HepG2 (cell line): ENCODE data around the gene DIAPH1. TPM values are rescaled to one million over a fixed set of nuclear protein-coding genes. Genes with fewer than 3 reads are reported as not detected.

Experiments
- BRCA1 ChIP-seq: sonication (generic); formaldehyde crosslinking; IDR thresholded peaks from 2 replicates; pipeline ENCODE4 v1.4.0; 2020; ENCODE audit warnings: missing genetic modification reagents
- ELF1 ChIP-seq: sonication (generic); formaldehyde crosslinking; IDR thresholded peaks from 2 replicates; pipeline ENCODE4 v1.4.0; 2020; ENCODE audit warnings: missing genetic modification reagents
- FUBP1 ChIP-seq: sonication (generic); formaldehyde crosslinking; IDR thresholded peaks from 2 replicates; pipeline ENCODE4 v1.5.1; 2020; ENCODE audit warnings: missing genetic modification reagents, mild to moderate bottlenecking, borderline replicate concordance
- HNF4G ChIP-seq, 2 experiments: sonication (generic) in 1 of 2; formaldehyde crosslinking in 1 of 2; IDR thresholded peaks; 2 replicates each; pipeline versions ENCODE4 v1.4.0 to v1.6.1; 2011 to 2020; ENCODE audit warnings: borderline replicate concordance in 2 of 2, low read depth in 2 of 2, mild to moderate bottlenecking in 2 of 2, low read length in 1 of 2, missing genetic modification reagents in 1 of 2, moderate library complexity in 1 of 2
- ISL2 ChIP-seq: sonication (generic); formaldehyde crosslinking; IDR thresholded peaks from 2 replicates; pipeline ENCODE4 v1.5.0; 2020; ENCODE audit warnings: missing genetic modification reagents
- MIXL1 ChIP-seq: IDR thresholded peaks from 2 replicates; pipeline ENCODE4 v1.6.1; 2016
- MXD4 ChIP-seq: IDR thresholded peaks from 2 replicates; pipeline ENCODE4 v1.6.1; 2016; ENCODE audit warnings: mild to moderate bottlenecking, missing biosample characterization, missing genetic modification reagents
- REXO4 ChIP-seq: sonication (generic); formaldehyde crosslinking; IDR thresholded peaks from 2 replicates; pipeline ENCODE4 v1.8.0; 2022; ENCODE audit warnings: missing genetic modification reagents, mild to moderate bottlenecking, borderline replicate concordance
- SOX6 ChIP-seq, 2 experiments: fragments of 450-650 bp in 1 of 2; sonication (generic) in 1 of 2; formaldehyde crosslinking in 1 of 2; IDR thresholded peaks; 2 replicates each; pipeline versions ENCODE4 v1.4.0 to v1.6.1; 2017 to 2020; ENCODE audit warnings: antibody characterized with exemption in 1 of 2, mild to moderate bottlenecking in 1 of 2, missing genetic modification reagents in 1 of 2
- ZFP62 ChIP-seq: sonication (generic); formaldehyde crosslinking; IDR thresholded peaks from 2 replicates; pipeline ENCODE4 v1.4.0; 2020; ENCODE audit warnings: missing genetic modification reagents
- ZNF780A ChIP-seq: sonication (generic); formaldehyde crosslinking; IDR thresholded peaks from 2 replicates; pipeline ENCODE4 v1.8.0; 2022; ENCODE audit warnings: mild to moderate bottlenecking, missing genetic modification reagents, moderate library complexity
- polyA plus RNA-seq, 8 experiments: library from polyadenylated mRNA; depleted of rRNA in 3 of 8; stranded (reverse) in 7 of 8; unstranded in 1 of 8; fragments of >200 nt; fragmentation: Illumina TruSeq in 4 of 8; extraction: Trizol in 4 of 8; gene quantifications; 2 replicates each; pipeline versions ENCODE4 v1.2.1 to v1.2.3, GENCODE V29; 2011 to 2016; ENCODE audit warnings: low read depth in 4 of 8, missing spikeins in 1 of 8, mixed read lengths in 1 of 8; ENCODE audit not compliant: insufficient read depth in 1 of 8
- total RNA-seq, 5 experiments: library from RNA; depleted of rRNA; stranded (reverse); fragments of >200 nt; fragmentation: Illumina TruSeq; extraction: Trizol; gene quantifications; 2 replicates each; pipeline ENCODE4 v1.2.3, GENCODE V29; 2016; ENCODE audit warnings: low read depth in 1 of 5
- TF ChIP-seq, protein P1 (sequence below), 2 experiments: sonication (generic) in 1 of 2; formaldehyde crosslinking in 1 of 2; IDR thresholded peaks; 2 replicates each; pipeline versions ENCODE4 v1.6.1 to v1.9.0; 2014 to 2022; ENCODE audit warnings: antibody characterized with exemption in 1 of 2, borderline replicate concordance in 1 of 2, inconsistent platforms in 1 of 2, low read depth in 1 of 2, missing genetic modification reagents in 1 of 2
- TF ChIP-seq, protein P2 (sequence below): sonication (generic); formaldehyde crosslinking; IDR thresholded peaks from 2 replicates; pipeline ENCODE4 v1.5.1; 2020; ENCODE audit warnings: mild to moderate bottlenecking, moderate library complexity, missing genetic modification reagents
- TF ChIP-seq, protein P3 (sequence below), 2 experiments: sonication (generic) in 1 of 2; formaldehyde crosslinking in 1 of 2; IDR thresholded peaks; 2 replicates each; pipeline versions ENCODE4 v1.4.0 to v1.6.1; 2016 to 2020; ENCODE audit warnings: borderline replicate concordance in 1 of 2, low read depth in 1 of 2, mild to moderate bottlenecking in 1 of 2, missing genetic modification reagents in 1 of 2

DIAPH1 gene
- total and polyA plus RNA-seq, 2 of the 13 experiments (the other 11 are each of a cell fraction or from before 2014, with no cell fraction given) = 25.1 to 33.9 TPM

DNA sequence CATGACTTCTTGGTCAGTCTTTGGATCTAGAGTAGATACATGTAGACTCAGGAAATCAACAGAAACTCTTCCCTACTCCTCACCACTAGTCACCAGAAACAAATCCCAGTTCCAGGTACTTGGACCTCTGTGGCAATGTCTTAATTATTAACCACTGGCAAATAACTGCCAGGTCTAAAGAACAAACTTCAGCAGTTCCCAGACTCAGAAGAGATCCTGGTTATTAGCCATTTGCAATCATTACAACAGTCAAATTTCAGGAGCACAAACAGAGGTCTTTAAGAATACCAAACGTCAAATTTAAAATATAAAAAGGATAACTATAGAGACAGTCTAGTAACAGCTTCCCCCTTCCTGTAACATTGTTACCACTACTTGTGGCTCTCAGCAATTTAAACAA is 10.2 kb downstream of the DIAPH1 start (continued):
- TF ChIP-seq HNF4G (IDR thresholded peaks at IDR 0.05; ENCODE audit: borderline replicate concordance, low read depth, low read length) (peak; percentile 61; the same call in 1 of the 2 replicates), HNF4G (CRISPR knock-in tag; IDR thresholded peaks at IDR 0.05; ENCODE audit: borderline replicate concordance, low read depth) (no peak), ZFP62 (CRISPR knock-in tag) (no peak), ZNF780A (CRISPR knock-in tag) (no peak), SOX6 (IDR thresholded peaks at IDR 0.05) (no peak), SOX6 (CRISPR knock-in tag; IDR thresholded peaks at IDR 0.05) (peak; percentile 47; the same call in 1 of the 2 replicates), MXD4 (CRISPR knock-in tag) (no peak), ELF1 (CRISPR knock-in tag) (no peak), MIXL1 (peak; percentile 93), REXO4 (CRISPR knock-in tag) (no peak), FUBP1 (CRISPR knock-in tag) (no peak), ISL2 (CRISPR knock-in tag) (no peak), BRCA1 (CRISPR knock-in tag) (no peak)
- TF ChIP-seq, protein P1, sequence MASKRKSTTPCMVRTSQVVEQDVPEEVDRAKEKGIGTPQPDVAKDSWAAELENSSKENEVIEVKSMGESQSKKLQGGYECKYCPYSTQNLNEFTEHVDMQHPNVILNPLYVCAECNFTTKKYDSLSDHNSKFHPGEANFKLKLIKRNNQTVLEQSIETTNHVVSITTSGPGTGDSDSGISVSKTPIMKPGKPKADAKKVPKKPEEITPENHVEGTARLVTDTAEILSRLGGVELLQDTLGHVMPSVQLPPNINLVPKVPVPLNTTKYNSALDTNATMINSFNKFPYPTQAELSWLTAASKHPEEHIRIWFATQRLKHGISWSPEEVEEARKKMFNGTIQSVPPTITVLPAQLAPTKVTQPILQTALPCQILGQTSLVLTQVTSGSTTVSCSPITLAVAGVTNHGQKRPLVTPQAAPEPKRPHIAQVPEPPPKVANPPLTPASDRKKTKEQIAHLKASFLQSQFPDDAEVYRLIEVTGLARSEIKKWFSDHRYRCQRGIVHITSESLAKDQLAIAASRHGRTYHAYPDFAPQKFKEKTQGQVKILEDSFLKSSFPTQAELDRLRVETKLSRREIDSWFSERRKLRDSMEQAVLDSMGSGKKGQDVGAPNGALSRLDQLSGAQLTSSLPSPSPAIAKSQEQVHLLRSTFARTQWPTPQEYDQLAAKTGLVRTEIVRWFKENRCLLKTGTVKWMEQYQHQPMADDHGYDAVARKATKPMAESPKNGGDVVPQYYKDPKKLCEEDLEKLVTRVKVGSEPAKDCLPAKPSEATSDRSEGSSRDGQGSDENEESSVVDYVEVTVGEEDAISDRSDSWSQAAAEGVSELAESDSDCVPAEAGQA (IDR thresholded peaks at IDR 0.05; ENCODE audit: low read depth) = no peak
- TF ChIP-seq, protein P1 (CRISPR knock-in tag; IDR thresholded peaks at IDR 0.05; ENCODE audit: borderline replicate concordance) = no peak
- TF ChIP-seq, protein P2, sequence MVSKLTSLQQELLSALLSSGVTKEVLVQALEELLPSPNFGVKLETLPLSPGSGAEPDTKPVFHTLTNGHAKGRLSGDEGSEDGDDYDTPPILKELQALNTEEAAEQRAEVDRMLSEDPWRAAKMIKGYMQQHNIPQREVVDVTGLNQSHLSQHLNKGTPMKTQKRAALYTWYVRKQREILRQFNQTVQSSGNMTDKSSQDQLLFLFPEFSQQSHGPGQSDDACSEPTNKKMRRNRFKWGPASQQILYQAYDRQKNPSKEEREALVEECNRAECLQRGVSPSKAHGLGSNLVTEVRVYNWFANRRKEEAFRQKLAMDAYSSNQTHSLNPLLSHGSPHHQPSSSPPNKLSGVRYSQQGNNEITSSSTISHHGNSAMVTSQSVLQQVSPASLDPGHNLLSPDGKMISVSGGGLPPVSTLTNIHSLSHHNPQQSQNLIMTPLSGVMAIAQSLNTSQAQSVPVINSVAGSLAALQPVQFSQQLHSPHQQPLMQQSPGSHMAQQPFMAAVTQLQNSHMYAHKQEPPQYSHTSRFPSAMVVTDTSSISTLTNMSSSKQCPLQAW (CRISPR knock-in tag) = peak; percentile 76; the same call in 1 of the 2 replicates
- TF ChIP-seq, protein P3, sequence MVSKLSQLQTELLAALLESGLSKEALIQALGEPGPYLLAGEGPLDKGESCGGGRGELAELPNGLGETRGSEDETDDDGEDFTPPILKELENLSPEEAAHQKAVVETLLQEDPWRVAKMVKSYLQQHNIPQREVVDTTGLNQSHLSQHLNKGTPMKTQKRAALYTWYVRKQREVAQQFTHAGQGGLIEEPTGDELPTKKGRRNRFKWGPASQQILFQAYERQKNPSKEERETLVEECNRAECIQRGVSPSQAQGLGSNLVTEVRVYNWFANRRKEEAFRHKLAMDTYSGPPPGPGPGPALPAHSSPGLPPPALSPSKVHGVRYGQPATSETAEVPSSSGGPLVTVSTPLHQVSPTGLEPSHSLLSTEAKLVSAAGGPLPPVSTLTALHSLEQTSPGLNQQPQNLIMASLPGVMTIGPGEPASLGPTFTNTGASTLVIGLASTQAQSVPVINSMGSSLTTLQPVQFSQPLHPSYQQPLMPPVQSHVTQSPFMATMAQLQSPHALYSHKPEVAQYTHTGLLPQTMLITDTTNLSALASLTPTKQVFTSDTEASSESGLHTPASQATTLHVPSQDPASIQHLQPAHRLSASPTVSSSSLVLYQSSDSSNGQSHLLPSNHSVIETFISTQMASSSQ (IDR thresholded peaks at IDR 0.05; ENCODE audit: low read depth) = peak; percentile 91
- TF ChIP-seq, protein P3 (CRISPR knock-in tag; IDR thresholded peaks at IDR 0.05; ENCODE audit: borderline replicate concordance) = peak; percentile 88; the same call in 1 of the 2 replicates
